OCI-M2 (cell line): ENCODE measurements around the gene PCED1B.

ENCODE experiments used
- DNase-seq: peaks from one replicate; lab custom pipeline; 2025; ENCODE audit not compliant: unreplicated experiment; lab: John Stamatoyannopoulos, UW

Gene PCED1B

DNA sequence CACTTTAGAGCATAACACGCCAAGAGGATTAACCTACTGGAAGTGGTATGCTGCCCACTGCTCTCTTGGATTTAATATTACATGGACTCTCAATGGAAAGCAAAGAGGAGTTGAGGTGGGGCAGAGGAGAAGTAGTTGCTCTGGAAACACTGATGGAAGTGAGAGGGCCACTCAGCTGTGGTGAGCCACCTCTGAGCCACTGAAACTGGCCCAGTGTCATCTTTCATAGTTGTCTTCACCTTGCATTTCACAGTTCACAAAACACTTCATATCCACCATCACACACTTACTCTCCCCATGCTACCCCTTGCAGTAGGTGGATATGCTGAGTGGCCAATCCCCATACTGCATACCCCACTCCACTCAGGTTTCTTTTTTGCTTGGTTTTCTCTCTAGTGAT lies 12.2 kb upstream of the PCED1B start:
- no peak for DNase-seq

- no peak for DNase-seq
Observed at GRCh38 chr12:47067771-47068431, 11.5 kb upstream of the PCED1B start.

DNA sequence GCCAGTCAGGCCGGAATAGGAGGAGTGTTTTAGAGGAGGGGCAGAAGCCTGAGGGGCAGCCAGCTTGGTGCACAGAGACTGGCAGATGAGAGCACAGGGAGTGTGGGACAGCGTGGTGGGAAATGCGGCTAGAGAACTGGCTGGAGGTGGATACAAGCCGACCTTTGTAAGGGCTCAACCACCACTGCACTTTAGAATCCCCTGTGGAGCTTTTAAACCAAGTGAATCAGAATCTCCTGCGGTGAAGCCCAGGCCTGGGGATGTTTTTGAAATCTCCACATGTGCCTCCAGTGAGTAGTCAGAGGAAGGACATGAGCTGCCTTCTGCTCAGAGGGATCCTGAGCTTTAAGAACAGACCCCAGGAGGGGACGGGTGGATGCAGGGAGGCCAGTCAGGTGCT lies 10.9 kb upstream of the PCED1B start:
- no peak for DNase-seq

- no peak for DNase-seq
Observed at GRCh38 chr12:47070310-47070709, 9.1 kb upstream of the PCED1B start.

- no peak for DNase-seq
Observed at GRCh38 chr12:47071241-47071852, 8.1 kb upstream of the PCED1B start.

DNA sequence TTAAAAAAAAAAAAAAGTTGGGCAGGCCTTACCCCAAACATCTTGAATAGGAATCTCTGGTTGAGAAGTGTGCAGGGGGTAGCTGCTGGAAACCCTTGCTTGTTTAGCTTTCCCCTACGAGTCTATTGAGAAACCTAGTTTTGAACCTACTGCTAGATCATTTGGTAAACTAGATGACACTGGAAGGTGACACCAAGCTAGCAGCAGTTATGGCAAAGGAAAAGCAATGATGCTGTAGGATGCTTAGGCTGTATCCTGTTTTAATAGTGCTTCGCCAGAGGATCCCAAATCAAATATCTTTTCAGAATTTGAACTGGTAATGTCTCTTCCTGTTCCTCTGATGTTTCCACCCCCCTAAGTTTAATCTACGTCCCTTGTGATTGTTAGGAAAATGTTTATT lies 5.5 kb upstream of the PCED1B start:
- no peak for DNase-seq

- no peak for DNase-seq
Observed at GRCh38 chr12:47074757-47075156, 4.7 kb upstream of the PCED1B start.

DNA sequence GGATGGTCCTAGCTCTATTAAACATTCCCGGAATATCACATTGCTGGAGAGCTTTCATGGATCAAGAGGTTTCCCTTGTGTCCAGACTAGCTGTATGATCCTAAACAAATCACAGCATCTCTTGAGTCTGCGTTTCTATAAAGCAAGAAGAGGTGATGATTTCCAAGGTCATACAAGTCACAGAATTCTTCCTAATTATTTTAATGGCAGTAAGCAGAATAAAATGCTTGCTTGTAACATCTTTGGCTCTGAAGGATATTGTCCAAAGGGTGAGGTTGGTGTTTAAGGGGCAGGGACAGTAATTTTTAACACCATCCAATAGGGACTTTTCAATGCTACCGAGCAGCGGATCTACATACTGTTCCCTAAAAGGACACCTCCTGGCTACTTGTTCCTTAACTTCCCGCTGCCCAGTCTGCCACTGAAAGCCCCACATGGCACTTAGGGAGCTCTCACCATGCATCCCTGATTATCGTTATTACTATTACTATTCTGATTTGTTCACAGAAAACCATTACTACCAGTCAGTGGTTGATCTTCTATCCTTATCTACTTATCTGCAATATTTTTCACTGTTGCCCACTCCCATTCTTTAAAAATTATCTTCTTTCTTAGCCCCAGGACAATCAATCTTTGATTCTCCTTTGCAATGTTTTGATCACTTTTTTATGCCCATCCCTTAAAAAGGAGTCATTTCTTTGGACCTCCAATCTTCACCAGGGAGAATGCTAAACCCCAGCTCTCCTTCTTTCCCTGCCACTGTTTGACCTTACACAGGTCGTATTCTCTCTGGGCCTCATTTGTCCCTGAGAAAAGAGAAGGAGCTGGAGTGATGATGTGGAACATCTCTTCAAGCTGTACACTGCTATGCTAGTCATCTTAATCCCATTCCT lies 4.0 kb upstream of the PCED1B start:
- DNase-seq = no peak

DNA sequence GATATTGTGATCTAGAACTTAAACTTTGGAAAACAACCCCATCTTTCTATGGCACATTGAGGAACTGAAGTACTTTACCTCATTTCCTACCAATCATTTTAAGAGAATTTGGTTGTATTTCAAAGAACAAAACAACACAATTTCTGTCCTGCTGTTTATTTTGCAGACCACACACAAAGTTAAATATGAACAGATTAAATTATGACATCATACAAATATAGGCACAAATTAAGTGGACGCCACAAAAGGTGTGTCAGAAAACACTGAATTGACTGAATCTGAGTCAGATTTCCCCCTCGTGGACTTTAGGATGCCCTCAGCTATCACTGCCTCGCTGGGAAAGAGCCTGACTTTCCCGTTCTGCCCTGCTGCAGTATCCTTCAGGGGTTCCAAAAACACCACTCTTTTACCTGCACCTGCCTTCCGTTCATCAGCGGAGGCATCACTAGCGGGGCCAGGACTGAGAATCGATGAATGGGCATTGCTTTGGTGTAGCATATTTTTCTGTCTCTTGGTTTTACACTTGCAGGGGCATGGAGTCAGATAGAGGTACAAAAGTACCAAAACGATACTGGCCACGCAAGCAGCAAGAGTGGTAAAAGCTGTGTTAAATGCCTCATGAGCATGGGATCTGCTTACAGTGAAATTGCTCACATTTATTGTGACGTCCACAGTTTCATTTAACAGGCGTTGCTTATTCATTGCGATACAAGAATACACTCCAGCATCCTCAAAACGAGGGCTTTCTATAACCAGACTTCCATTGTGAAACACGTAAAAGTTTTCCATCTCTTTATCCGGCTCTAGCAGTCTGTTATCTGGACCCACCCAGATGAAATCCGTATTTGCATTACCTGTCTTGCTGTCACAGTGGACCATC lies 2.0 kb upstream of the PCED1B start:
- no peak for DNase-seq

- DNase-seq = no peak
Observed at GRCh38 chr12:47078086-47078395, 1.4 kb upstream of the PCED1B start.

DNA sequence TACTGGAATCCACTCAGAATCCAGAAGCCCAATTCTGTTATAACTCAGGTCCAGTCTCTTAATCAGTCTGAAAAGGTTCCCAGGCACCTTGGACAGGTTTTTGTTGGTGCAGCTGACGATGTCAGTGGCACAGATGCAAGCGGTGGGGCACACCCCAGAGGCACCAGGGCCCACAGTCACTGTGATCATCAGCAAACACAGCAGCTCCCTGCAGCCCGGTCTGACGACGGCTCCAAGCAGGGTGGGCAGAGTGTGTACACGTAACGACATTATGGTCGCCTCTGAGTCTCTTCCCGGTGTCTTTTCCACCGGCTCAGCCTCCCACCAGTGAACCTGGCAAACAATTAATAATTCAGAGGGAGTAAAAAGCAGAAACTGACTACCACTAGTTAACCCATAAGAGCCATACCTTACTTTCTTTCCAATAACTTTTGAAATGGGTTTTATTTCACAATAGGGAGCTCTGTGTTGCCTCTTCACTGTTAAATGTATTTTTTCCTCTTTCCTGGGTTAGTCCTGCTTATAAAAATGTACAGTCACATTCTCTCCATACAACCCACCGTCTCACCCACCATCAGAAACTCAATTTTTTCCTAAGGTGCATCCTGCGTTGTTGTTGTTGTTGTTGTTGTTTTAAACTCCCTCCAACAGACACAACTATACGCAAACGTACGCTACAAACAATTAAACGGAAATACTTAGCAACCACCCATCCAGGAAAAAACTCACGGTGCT lies 521 bp upstream of the PCED1B start:
- no peak for DNase-seq

- no peak for DNase-seq
Observed at GRCh38 chr12:47079981-47080724, 732 bp downstream of the PCED1B start.

DNA sequence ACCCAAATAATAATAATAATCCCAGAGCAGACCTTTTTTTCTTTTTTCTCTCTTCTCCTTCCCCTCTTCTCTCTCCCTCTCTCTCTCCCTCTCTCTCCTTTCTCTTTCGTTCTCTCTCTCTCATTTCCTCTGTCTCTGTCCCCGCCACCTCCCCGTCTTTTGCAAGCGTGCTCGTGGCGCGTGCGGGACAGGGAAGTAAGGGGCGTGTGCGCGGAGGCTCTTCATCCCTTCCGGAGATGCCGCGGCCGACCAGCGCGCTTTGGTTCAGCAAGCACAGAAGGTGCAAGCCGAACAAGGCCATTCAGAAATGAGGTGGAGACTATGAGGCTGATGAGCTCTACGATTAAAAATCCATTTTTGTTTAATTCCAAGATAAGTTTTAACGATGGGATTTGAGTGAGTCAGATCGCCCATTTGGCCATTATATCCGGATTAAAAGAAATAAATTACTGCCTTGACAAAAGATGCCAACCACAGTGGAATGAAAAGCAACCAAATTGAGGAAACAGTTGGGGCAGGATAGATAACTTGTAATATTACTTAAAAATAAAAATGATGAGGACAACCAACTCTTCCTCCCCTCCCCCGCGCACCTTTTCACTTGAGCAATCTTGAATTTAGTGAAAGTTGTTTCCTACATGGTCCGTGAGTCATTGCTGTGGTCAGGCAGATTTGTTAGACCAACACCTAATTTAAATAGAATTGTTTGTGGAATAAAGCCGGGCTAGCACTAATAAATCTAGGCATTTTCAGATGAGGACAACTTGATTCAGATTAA lies 1.5 kb downstream of the PCED1B start:
- no peak for DNase-seq

- DNase-seq = no peak
Observed at GRCh38 chr12:47082283-47082682, 2.9 kb downstream of the PCED1B start.

- no peak for DNase-seq
Observed at GRCh38 chr12:47082796-47083621, 3.6 kb downstream of the PCED1B start.

- no peak for DNase-seq
Observed at GRCh38 chr12:47084172-47084571, 4.8 kb downstream of the PCED1B start.

DNA sequence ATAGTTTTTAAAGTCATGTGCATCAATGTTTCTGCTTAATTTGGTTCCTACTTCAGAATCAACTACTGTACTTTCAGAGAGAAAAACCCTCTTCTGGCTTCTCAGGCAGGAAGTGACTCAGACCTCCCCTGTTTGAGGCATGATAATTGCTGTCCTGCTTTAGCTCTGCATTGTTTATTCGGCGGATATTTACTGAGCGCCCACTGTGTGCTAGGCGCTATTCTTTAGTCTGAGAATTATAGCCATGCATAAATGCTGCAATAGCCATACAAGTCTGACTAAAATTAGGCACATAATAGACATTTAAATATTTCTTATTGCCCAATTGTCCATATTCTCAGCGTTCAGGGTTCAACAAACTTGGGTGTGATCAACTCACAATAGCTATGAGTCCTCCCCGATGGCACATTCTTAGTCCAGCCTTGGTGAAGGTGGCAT lies 6.4 kb downstream of the PCED1B start:
- DNase-seq = no peak

- no peak for DNase-seq
Observed at GRCh38 chr12:47087088-47087688, 7.8 kb downstream of the PCED1B start.
